GM19043 (cell line): Measurements from ENCODE around the gene SHOC2.
A peak's percentile ranks its signal among the peaks of the same experiment; 100 is the strongest.
"Not testable (repeated sequence)": the region's sequence is repeated elsewhere in the genome, so short reads cannot be mapped to it uniquely, and the experiment has no call there.

Source experiments
- ATAC-seq: cut with Tn5 transposase; IDR thresholded peaks from one replicate; pipeline ENCODE4 v1.9.1; 2021; ENCODE audit warnings: low read depth; ENCODE audit not compliant: unreplicated experiment

Gene SHOC2

DNA sequence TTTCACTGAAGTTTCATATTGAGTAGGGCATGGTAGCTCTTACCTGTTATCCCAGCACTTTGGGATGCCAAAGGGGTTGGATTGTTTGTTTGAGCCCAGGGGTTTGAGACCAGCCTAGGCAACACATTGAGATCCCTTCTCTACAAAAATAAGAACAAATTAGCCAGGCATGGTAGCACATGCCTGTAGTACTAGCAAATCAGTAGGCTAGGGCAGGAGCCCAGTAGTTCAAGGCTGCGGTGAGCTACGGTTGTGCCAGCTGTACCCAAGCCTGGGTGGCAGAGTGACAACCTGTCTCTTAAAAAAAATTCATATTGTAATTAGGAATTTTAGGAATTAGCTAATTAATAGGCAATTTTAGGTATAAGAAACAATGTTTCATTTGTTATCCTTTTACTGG, 18.4 kb upstream of the SHOC2 start:
- ATAC-seq, result no peak

DNA sequence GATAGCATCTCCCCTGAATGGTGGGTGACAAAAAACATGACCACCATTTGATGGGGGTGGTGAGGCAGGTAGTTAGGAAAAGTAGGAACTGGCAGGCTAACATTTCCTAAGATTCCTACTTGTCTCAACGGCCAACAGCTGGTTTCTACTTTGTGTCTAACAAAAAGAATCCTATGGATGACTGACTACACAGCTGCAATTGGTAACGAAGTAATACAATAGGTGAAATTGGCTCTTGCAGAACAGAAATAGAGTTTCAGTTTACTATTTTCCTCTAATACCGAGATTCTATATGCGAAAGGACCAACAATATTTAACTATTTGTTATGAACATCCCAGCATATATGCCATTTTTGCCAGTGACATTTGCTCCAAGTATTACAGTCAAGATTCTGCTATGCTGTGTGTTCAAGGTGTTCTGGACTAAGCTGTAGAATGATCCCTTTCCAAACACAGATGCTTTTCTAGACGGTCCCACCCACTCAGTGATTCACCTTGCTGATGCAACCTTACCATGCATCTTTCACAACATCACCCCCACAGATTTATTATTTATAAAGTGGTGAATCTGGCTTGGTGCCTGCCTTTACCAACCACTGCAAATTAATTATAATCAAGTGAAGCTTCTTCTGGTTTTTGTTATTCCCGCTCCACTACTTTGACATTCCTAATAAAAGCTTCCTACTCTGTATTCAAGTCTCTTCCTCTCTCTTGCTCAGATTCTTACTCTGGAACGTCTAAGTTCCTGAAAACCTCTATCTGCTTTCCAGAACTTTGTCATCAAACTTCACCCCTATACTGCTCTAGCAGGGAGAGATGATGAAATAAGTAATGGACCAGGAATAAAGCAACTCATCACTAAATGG, 17.2 kb upstream of the SHOC2 start:
- ATAC-seq, result no peak

DNA sequence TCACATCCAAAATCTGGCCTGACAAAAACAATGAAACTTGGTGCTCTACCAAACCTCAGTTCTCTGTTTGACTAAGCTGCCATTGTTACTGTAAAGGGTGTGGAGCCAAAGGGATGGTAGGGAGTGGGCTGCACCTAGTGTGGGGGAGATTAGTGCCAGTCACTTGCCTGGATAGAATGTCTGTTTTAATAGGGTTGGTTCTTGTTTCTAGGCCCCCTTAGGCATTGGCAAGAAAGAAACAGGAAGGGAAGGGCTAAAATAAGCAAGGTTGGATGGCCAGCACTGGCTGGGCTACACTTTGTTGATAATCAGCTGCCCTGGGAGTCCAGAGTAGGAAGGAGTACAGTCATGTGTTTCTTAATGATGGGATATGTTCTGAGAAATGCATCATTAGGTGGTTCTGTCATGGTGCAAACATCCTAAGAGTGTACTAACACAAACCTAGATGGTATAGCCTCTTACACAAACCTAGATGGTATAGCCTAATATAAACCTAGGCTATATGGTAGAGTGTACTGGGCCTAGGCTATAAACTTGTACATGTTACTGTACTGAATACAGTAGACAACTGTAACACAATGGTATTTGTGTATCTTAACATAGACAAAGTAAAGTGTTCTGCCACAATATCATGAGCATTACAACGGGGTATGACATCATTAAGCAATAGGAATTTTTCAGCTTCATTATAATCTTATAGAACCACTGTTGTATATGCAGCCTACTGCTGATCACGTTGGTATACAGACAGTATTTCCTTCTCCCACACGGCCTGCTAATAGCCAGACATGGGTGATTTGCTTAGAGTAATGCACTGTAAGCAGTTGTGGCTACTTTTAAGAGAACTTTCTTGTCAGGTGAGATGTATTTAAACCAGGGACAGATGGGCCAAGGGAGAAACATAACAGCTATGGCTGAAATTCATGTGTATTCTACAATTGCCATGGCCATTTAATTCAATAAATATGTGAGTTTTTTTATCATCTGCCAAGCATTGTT, 15.8 kb upstream of the SHOC2 start:
- ATAC-seq, result no peak

- ATAC-seq, result no peak
Measured at GRCh38 chr10:110910138-110910537, 9.3 kb upstream of the SHOC2 start.

GRCh38 chr10:110912374-110912773, 7.0 kb upstream of the SHOC2 start:
- ATAC-seq, result no peak

- no peak for ATAC-seq
Measured at GRCh38 chr10:110914431-110914830, 5.0 kb upstream of the SHOC2 start.

DNA sequence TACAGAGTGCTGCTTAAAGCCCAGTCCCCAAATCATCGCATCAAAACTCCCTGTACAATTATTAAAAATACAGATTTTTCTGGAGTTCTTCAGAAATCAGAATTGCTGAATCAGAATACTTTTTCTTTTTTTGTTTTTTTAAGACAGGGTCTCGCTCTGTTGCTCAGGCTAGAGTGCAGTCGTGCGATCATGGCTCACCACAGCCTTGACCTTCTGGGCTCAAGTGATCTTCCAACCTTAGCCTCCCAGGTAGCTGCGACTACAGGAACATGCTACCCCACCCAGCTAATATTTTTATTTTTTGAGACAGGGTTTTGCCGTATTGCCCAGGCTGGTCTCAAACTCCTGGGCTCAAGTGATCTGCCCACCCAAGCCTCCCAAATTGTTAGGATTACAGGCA, 4.4 kb upstream of the SHOC2 start:
- no peak for ATAC-seq

GRCh38 chr10:110915600-110915999, 3.8 kb upstream of the SHOC2 start:
- ATAC-seq, result not testable (repeated sequence)

DNA sequence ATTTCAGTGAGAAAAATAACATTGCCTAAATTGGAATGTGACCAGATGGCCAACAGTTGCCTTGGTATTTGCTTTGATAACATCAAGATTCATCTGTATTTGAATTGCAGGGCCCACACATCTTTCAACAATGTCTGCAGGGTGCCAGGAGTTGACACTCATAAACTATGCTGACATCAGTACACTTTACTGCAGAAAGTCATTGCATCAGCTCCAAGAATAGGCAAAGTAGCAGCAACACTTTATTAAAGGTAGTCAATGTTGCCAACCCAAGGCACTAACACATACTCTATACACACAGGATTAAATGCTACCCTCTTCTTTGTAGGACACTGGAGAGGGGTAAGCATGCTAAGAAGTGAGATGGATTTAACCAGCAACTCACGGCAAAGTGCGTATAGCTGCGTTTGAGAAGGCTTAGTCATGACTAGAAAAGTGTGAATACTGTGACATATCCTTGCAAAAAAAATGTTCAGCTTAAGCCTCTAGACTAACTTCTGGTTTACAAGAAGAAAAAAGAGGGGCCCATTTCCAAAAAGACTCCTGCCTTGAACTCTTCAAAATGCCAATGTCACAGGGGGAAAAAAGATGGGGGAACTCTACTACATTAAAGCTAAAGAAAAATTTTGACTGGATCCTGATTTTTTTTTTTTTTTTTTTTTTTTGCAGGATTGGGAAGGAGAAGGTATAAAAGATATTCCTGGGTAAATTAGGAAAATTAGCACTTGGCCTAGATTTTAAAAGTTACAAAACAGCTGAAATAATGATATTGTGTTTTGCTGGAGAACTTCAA, 2.7 kb upstream of the SHOC2 start:
- ATAC-seq, result no peak

DNA sequence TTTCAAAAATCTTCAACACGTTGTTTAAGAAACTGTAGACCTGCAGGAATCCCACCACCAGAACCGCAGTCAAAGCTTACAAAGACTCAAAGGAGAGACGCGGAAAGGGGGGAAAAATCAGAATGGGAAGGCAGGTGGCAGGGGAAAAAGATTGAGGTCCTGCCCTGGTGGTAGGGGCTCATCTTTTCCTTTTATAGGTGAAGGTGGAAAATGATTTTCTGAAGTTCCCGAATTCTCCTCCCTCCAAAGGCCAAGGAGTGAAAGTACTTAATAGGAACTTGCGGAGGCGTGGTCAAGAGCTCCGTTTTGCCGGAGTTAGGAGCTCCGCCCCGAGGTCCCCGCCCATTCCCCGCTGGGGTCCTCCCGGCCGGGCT, 1.1 kb upstream of the SHOC2 start:
- ATAC-seq, result peak; percentile 49

DNA sequence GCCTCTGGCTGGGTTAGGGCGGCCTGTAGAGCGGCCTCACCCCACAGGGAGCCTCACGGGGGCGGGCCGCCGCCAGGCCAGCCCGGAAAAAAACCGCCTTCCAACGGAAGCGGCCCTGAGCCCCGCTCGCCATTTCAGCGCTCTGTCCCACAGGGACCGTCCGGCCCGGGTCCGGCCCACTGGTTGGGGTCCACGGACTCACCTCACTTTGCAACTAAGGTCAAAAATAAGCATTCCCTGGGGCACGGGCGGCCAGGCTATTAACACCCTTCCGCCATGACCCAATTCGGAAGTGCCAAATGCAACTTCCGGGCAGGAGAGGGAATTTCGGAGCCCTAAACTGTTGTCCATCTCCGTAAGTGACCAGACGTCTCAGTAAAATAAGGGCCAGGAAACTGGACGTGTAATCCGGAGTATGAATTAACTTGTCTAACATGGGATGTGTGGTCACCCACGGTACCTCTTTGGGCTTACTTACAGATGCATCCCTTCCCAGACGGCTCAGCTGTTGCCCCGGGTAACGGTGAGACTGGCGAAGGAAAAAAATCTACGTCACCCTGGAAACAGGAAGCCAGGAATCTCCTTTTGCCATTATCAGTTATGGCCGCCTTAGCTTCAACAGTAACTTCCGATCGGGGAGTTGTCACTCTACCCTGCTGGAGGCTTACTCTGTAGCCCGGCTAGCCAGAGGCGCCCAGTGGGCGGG, 608 bp upstream of the SHOC2 start, which contains the start of gene BBIP1:
Gene BBIP1 (minus strand): TSS at position 538 of the 706 bp plus-strand sequence. CDS start 1,023 bp downstream, outside the sequence.
- peak; percentile 69 for ATAC-seq

DNA sequence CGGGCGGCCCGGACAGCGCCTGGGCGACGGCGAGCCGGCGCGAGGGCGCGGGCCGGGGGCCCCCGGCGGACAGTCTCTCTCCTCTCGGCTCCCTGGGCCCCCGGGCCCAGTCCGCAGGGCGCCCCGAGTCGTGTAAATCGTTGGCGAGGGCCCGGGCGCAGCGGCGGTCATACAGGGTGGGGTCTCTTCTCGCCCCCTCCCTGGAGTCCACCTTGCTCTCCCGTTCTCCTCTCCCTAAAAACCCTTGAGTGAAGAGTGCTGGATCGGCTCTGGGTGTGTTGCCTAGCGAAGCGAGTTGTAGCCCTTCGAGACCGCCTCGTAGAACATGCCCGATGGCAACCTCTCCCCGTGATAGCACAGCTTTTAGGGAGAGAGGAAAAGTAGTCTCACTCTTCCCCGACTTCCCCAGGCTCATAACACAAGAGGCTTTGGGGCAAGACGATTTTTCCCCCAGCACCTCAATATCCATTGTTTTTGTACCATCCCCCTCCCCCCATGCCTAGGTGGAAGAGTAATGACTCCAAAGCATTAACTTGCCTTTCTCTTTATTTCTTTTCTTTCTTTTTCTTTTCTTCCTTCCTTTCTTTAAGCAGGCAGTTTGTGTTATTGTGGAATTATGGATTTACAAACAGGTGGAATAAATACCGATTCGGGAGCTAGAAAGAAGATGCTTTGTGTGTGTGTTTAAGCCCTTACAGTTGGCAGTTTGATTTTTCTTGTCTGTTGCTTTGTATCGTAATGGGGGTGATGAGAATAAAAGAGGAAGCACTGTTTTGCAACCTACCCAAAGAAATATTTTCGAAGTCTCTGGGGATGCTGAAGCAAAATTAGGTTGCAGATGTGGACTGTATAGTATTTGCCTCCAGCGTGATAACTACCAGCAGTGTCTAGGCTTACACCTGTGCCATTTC, 822 bp downstream of the SHOC2 start:
- peak; percentile 27 for ATAC-seq

- peak; percentile 34 for ATAC-seq
Measured at GRCh38 chr10:110923856-110924493, 4.6 kb downstream of the SHOC2 start.

DNA sequence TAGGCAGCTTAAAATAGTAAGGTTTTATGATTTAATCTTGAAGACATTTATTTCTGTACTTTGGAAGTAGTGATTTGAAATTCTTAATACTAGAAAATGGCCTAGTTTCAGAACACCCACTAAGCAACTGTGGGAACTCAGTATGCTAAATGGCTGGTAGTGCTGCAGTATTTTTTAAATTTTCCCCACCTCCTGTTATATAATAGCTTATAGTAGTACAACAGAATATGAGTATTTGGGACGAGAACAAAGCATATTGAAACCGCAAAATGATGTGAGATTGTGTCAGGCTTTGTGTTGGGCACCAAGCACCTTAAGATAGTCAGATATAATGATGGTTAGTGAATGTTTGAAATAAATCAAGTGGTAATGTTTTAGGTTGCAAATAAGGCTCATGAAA, 8.1 kb downstream of the SHOC2 start:
- ATAC-seq, result no peak

DNA sequence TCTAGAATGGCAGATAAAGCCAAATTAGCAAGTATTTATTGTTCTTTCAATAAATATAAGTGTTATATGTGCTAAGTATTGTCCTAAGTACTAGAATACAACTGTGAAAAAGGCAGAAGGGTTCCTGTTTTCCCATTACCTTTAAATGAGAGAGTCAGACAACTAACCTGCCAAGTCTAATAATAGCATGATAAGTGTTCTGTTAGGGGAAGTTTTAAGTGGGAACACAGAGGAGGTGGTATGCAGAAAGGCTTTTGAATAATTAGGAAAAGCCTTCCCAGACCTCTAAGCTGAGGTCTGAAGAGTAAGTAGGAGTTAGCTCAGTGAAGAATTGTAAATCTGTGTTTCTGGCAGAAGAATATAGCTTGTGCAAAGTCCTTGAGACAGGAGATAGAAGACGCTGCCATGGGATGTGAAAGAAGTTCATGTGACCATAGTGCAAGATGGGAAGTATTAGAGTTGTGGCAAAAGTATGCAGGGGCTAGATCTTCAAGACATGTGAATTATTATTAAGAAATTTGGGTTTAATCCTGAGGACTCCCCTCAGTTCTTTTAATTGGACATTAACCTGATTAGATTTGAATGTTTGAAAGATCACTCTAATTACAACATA, 12.5 kb downstream of the SHOC2 start:
- ATAC-seq, result no peak

- ATAC-seq, result no peak
Measured at GRCh38 chr10:110932505-110933180, 13.2 kb downstream of the SHOC2 start.

DNA sequence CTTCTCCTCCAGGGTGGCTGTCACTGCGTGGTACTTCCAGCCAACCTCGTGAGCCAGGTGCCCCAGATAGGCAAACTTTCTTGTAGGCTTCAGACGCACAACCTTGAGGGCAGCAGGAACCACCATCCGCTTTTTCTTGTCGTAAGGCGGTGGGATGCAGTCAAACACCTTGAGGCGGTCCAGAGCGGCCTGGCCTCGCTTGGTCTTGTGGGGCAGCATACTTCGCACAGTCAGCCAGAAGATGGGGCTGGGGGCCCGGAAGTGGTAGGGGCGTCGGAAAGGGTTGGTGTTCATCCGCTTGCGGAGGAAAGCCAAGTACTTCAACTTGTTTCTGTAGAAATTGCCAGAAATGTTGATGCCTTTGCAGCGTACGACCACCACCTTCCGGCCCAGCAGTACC, 17.4 kb downstream of the SHOC2 start:
- ATAC-seq, result no peak
